Measurements from ENCODE around the gene APOL4. TPM values are rescaled to one million over a fixed set of nuclear protein-coding genes. Genes with fewer than 3 reads are reported as not detected.

The APOL4 gene
- total and polyA plus RNA-seq, 2 of the 4 experiments (the other 2 are of a cell fraction) = 0.07 TPM; not detected in 1

DNA sequence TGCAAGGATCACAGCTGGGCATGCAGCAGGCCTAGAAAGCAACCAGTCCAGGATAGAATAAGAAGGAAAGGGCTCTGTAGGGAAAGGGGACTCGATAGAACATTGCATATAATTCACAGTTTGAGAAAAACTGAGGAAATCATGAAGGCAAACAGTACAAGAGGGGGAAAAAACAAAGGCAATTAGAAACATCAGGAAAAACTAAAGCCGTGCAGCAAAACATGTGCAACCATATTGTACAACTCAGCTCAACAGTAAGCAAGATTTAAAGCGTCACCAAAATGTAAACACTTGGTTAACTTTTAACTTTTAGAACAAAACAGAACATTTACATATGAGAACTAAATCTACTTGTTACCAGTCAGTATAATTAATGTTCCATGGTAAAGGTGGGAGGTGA, 49.5 kb downstream of the APOL4 start:
- no peak overlapping the region for H2AK9ac ChIP-seq (replicated peaks; ENCODE audit: low read depth, low read length, poor library complexity)
- no peak overlapping the region for H4K91ac ChIP-seq (ENCODE audit: insufficient read depth, low read depth, low read length)
- WGBS, 2 experiments (ENCODE audit: extremely low coverage in 2 of 2, insufficient read length in 1 of 2) = 57% methylated on average over 1 of the region's 3 CpGs; no CpG with 5 or more reads in 1 of the 2 experiments
- dilution Hi-C loops (cut with HindIII; ENCODE audit: low sequenced_read_pairs, unreplicated experiment) (no loop called here), in situ Hi-C loops (cut with MboI; ENCODE audit: low sequenced_read_pairs) (no loop called here), intact Hi-C loops (cut with micrococcal nuclease) (no loop called here)
- ChIA-PET CTCF (interaction anchor here (0.5 to 0.8 kb wide), 2 partner anchors 28 to 168 kb away, joined by 3 read pairs; no protein-coding TSS in a partner anchor), POLR2A (ENCODE audit: unreplicated experiment) (no interaction called here)
- no peak overlapping the region for H2BK120ac ChIP-seq (ENCODE audit: low read depth, low read length)
- H3K4me2 ChIP-seq (ENCODE audit: low read depth, low read length) = no peak overlapping the region
- no peak overlapping the region for H4K8ac ChIP-seq (ENCODE audit: low read depth in 2 of 2, low read length in 2 of 2)
- peaks cover 0 to 7% of the 10 kb centered on the region in 2 experiments; a peak in 1 of 4 replicates for H3K79me1 ChIP-seq (ENCODE audit: low read depth in 1 of 2, low read length in 2 of 2)
- H3K9me1 ChIP-seq (ENCODE audit: insufficient read depth, low read length) = peaks cover 8% of the 10 kb centered on the region; the same call in 1 of the 2 replicates
- H3K27ac ChIP-seq (ENCODE audit: insufficient read depth, low read length) = no peak overlapping the region
- ATAC-seq (ENCODE audit: low read depth) (no peak), DNase-seq (no peak)
- no peaks in the 10 kb centered on the region for H4K20me1 ChIP-seq (ENCODE audit: insufficient read depth, low read length)
- H3K4me3 ChIP-seq (ENCODE audit: insufficient read depth, low read depth, low read length) = no peak overlapping the region
- no peak overlapping the region for H4K5ac ChIP-seq (ENCODE audit: low read depth, low read length)
- no peak overlapping the region for H3K23ac ChIP-seq (ENCODE audit: low read depth, low read length)
- H3K27me3 ChIP-seq (ENCODE audit: control insufficient read depth, insufficient read depth, low read length) = peaks cover 2% of the 10 kb centered on the region; the same call in 1 of the 2 replicates
- H3K9ac ChIP-seq (ENCODE audit: low read depth, low read length) = no peak overlapping the region
- no peak overlapping the region for H2BK15ac ChIP-seq (ENCODE audit: low read depth, low read length)
- no peak overlapping the region for H3K56ac ChIP-seq (ENCODE audit: extremely low read depth, insufficient read depth, low read length)
- no peak overlapping the region for H2AFZ ChIP-seq (replicated peaks; ENCODE audit: low read length, poor library complexity)
- no peak overlapping the region for H2BK20ac ChIP-seq (ENCODE audit: low read depth, low read length)
- no TSS peak for BruUV-seq (replicated peaks)
- H3K4ac ChIP-seq (ENCODE audit: low read depth, low read length) = no peak overlapping the region
- no peak overlapping the region for H2AK5ac ChIP-seq (ENCODE audit: low read depth, low read length)
- H3K9me3 ChIP-seq (ENCODE audit: control insufficient read depth, insufficient read depth, low read length) = peaks cover 2% of the 10 kb centered on the region; the same call in 1 of the 2 replicates
- no peaks in the 10 kb centered on the region for H3K36me3 ChIP-seq (ENCODE audit: control insufficient read depth, insufficient read depth, low read length)
- H3K4me1 ChIP-seq (ENCODE audit: control insufficient read depth, insufficient read depth, low read length) = peaks cover 13% of the 10 kb centered on the region; the same call in 1 of the 2 replicates
- no peak for TF ChIP-seq CHD1 (IDR thresholded peaks at IDR 0.05; ENCODE audit: low read depth, low read length)
- TF ChIP-seq SMC3 (IDR thresholded peaks at IDR 0.05; ENCODE audit: low read depth, low read length) = no peak
- no peak for TF ChIP-seq BHLHE40 (IDR thresholded peaks at IDR 0.05; ENCODE audit: low read depth, low read length)
- TF ChIP-seq RFX5 (IDR thresholded peaks at IDR 0.05; ENCODE audit: low read depth, low read length) = no peak
- TF ChIP-seq, protein P1, sequence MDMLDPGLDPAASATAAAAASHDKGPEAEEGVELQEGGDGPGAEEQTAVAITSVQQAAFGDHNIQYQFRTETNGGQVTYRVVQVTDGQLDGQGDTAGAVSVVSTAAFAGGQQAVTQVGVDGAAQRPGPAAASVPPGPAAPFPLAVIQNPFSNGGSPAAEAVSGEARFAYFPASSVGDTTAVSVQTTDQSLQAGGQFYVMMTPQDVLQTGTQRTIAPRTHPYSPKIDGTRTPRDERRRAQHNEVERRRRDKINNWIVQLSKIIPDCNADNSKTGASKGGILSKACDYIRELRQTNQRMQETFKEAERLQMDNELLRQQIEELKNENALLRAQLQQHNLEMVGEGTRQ (IDR thresholded peaks at IDR 0.05; ENCODE audit: low read depth, low read length) = no peak
- no peak for TF ChIP-seq MAFK (IDR thresholded peaks at IDR 0.05; ENCODE audit: low read depth, low read length)
- no peak for TF ChIP-seq FOS (IDR thresholded peaks at IDR 0.05; ENCODE audit: low read depth, low read length)
- TF ChIP-seq, protein P2, sequence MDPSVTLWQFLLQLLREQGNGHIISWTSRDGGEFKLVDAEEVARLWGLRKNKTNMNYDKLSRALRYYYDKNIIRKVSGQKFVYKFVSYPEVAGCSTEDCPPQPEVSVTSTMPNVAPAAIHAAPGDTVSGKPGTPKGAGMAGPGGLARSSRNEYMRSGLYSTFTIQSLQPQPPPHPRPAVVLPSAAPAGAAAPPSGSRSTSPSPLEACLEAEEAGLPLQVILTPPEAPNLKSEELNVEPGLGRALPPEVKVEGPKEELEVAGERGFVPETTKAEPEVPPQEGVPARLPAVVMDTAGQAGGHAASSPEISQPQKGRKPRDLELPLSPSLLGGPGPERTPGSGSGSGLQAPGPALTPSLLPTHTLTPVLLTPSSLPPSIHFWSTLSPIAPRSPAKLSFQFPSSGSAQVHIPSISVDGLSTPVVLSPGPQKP (IDR thresholded peaks at IDR 0.05; ENCODE audit: borderline replicate concordance, low read depth, low read length) = no peak
- no peak for TF ChIP-seq CEBPB (IDR thresholded peaks at IDR 0.05; ENCODE audit: low read depth, low read length)
- no peak overlapping the region for H3K18ac ChIP-seq (ENCODE audit: low read depth, low read length)
- no peak overlapping the region for H3K14ac ChIP-seq (replicated peaks; ENCODE audit: low read depth, low read length)
- no peak overlapping the region for H2BK5ac ChIP-seq (ENCODE audit: low read depth, low read length, poor library complexity, severe bottlenecking)
